RWPE2 (cell line): ENCODE measurements around the gene LEUTX.
"Not testable (repeated sequence)": the region's sequence is repeated elsewhere in the genome, so short reads cannot be mapped to it uniquely, and the experiment has no call there.

Experiments
- ATAC-seq: fragments of 200-7000 bp; cut with Tn5 transposase; 3 replicates; pipeline ENCODE4 v1.9.1; 2021; ENCODE audit warnings: low read depth
- DNase-seq: peaks from one replicate; pipeline ENCODE4 v3.0.0-alpha.2; 2020; ENCODE audit warnings: low spot score
- H3K27ac ChIP-seq: fragments of 450-650 bp; 2 replicates; pipeline ENCODE4 v1.5.1; 2017; ENCODE audit warnings: mild to moderate bottlenecking; ENCODE audit not compliant: poor library complexity, severe bottlenecking
- H3K27me3 ChIP-seq: fragments of 250-450 bp; sonication (Bioruptor Pico); 2 replicates; pipeline ENCODE4 v1.5.1; 2021; ENCODE audit warnings: mild to moderate bottlenecking, moderate library complexity; ENCODE audit not compliant: insufficient read depth, poor library complexity, severe bottlenecking
- H3K36me3 ChIP-seq: fragments of 250-450 bp; sonication (Bioruptor Pico); 2 replicates; pipeline ENCODE4 v1.5.1; 2020; ENCODE audit warnings: low read depth, mild to moderate bottlenecking, moderate library complexity
- H3K4me1 ChIP-seq: fragments of 250-450 bp; sonication (Bioruptor Pico); 2 replicates; pipeline ENCODE4 v1.5.1; 2021; ENCODE audit warnings: mild to moderate bottlenecking, moderate library complexity; ENCODE audit not compliant: insufficient read depth, poor library complexity, severe bottlenecking
- H3K4me3 ChIP-seq: fragments of 250-450 bp; sonication (Bioruptor Pico); 2 replicates; pipeline ENCODE4 v1.5.1; 2021; ENCODE audit warnings: mild to moderate bottlenecking, moderate library complexity; ENCODE audit not compliant: severe bottlenecking
- H3K9me3 ChIP-seq: fragments of 250-450 bp; sonication (Bioruptor Pico); 2 replicates; pipeline ENCODE4 v1.5.1; 2021; ENCODE audit warnings: mild to moderate bottlenecking, moderate library complexity; ENCODE audit not compliant: severe bottlenecking
- CTCF ChIP-seq: fragments of 450-650 bp; IDR thresholded peaks from one replicate; pipeline ENCODE4 v1.5.1; 2017; ENCODE audit warnings: mild to moderate bottlenecking, moderate library complexity; ENCODE audit not compliant: poor library complexity, severe bottlenecking

Gene LEUTX

GRCh38 chr19:39802958-39803357 is 24.3 kb downstream of the LEUTX start:
- DNase-seq: no peak
- Histone ChIP-seq H3K27ac (no peak overlapping the region), H3K36me3 (no peaks in the 10 kb centered on the region), H3K9me3 (no peaks in the 10 kb centered on the region), H3K4me1 (no peaks in the 10 kb centered on the region), H3K4me3 (no peak overlapping the region), H3K27me3 (peaks cover 5% of the 10 kb centered on the region)
- no peak; the same call in 2 of the 3 replicates for ATAC-seq
- no peak for TF ChIP-seq CTCF

GRCh38 chr19:39805104-39805503 is 26.4 kb downstream of the LEUTX start:
- Histone ChIP-seq H3K27ac (no peak overlapping the region), H3K4me3 (no peak overlapping the region), H3K27me3 (no peaks in the 10 kb centered on the region), H3K9me3 (no peaks in the 10 kb centered on the region), H3K36me3 (no peaks in the 10 kb centered on the region), H3K4me1 (no peaks in the 10 kb centered on the region)
- TF ChIP-seq CTCF: no peak
- DNase-seq (no peak), ATAC-seq (no peak)

GRCh38 chr19:39807846-39808364 is 29.3 kb downstream of the LEUTX start:
- H3K4me3 ChIP-seq: no peak overlapping the region
- no peak for TF ChIP-seq CTCF
- no peak for DNase-seq
- H3K9me3 ChIP-seq: no peaks in the 10 kb centered on the region
- no peak for ATAC-seq
- no peaks in the 10 kb centered on the region for H3K27me3 ChIP-seq
- no peak overlapping the region for H3K27ac ChIP-seq
- no peaks in the 10 kb centered on the region for H3K36me3 ChIP-seq
- no peaks in the 10 kb centered on the region for H3K4me1 ChIP-seq

GRCh38 chr19:39808688-39809087 is 30.0 kb downstream of the LEUTX start:
- not testable (repeated sequence) for H3K36me3 ChIP-seq, H3K9me3 ChIP-seq, H3K27ac ChIP-seq, DNase-seq, ATAC-seq, H3K4me1 ChIP-seq, H3K27me3 ChIP-seq, H3K4me3 ChIP-seq

- DNase-seq (no peak), ATAC-seq (no peak)
- Histone ChIP-seq H3K27ac (no peak overlapping the region), H3K4me1 (no peaks in the 10 kb centered on the region), H3K9me3 (no peaks in the 10 kb centered on the region), H3K4me3 (no peak overlapping the region), H3K27me3 (no peaks in the 10 kb centered on the region), H3K36me3 (no peaks in the 10 kb centered on the region)
- no peak for TF ChIP-seq CTCF
Observed at GRCh38 chr19:39809368-39809767, 30.7 kb downstream of the LEUTX start.
